GDM1 (cell line): ENCODE measurements around the gene CX3CL1.
"Not testable (repeated sequence)": the region's sequence is repeated elsewhere in the genome, so short reads cannot be mapped to it uniquely, and the experiment has no call there.

ENCODE experiments used
- DNase-seq: peaks from one replicate; lab custom pipeline; 2025; lab: John Stamatoyannopoulos, UW

The CX3CL1 gene

GRCh38 chr16:57382535-57383275 lies 10.4 kb downstream of the CX3CL1 start:
- no peak for DNase-seq

GRCh38 chr16:57383276-57384247 lies 11.3 kb downstream of the CX3CL1 start:
- DNase-seq = no peak

GRCh38 chr16:57384248-57385070 lies 12.2 kb downstream of the CX3CL1 start:
- no peak for DNase-seq

- DNase-seq = no peak
These were observed 12.8 kb downstream of the CX3CL1 start for GRCh38 chr16:57385083-57385482.

GRCh38 chr16:57386381-57386951 lies 14.2 kb downstream of the CX3CL1 start:
- DNase-seq = no peak

- DNase-seq = no peak
These were observed 15.5 kb downstream of the CX3CL1 start for GRCh38 chr16:57387598-57388354.

- no peak for DNase-seq
These were observed 16.2 kb downstream of the CX3CL1 start for GRCh38 chr16:57388359-57389086.

GRCh38 chr16:57389087-57389468 lies 16.8 kb downstream of the CX3CL1 start:
- DNase-seq = no peak

GRCh38 chr16:57390636-57391295 lies 18.5 kb downstream of the CX3CL1 start:
- DNase-seq = no peak

GRCh38 chr16:57391300-57391699 lies 19.0 kb downstream of the CX3CL1 start:
- DNase-seq = no peak

GRCh38 chr16:57391708-57392107 lies 19.4 kb downstream of the CX3CL1 start:
- no peak for DNase-seq

GRCh38 chr16:57392694-57393093 lies 20.4 kb downstream of the CX3CL1 start:
- no peak for DNase-seq

- no peak for DNase-seq
These were observed 22.2 kb downstream of the CX3CL1 start for GRCh38 chr16:57394444-57394843.

- no peak for DNase-seq
These were observed 22.7 kb downstream of the CX3CL1 start for GRCh38 chr16:57395026-57395425.

GRCh38 chr16:57396786-57397185 lies 24.5 kb downstream of the CX3CL1 start:
- no peak for DNase-seq

- not testable (repeated sequence) for DNase-seq
These were observed 25.2 kb downstream of the CX3CL1 start for GRCh38 chr16:57397493-57397892.

- DNase-seq = no peak
These were observed 29.8 kb downstream of the CX3CL1 start for GRCh38 chr16:57401943-57402640.

- DNase-seq = no peak
These were observed 31.9 kb downstream of the CX3CL1 start, which contains the start of gene CCL17 for GRCh38 chr16:57403965-57404817. CCL17 (plus strand) TSS chr16:57404767; CDS start chr16:57413933, 9,166 bp downstream.
